ENCODE measurements around the gene C16orf95.

Gene C16orf95

GRCh38 chr16:87311387-87311786, 5.8 kb downstream of the C16orf95 start:
- DNase-seq: no peak

GRCh38 chr16:87310610-87311009, 6.6 kb downstream of the C16orf95 start:
- DNase-seq: no peak

GRCh38 chr16:87309620-87310525, 7.3 kb downstream of the C16orf95 start:
- no peak for DNase-seq

GRCh38 chr16:87308826-87309225, 8.4 kb downstream of the C16orf95 start:
- DNase-seq: no peak

GRCh38 chr16:87306516-87306915, 10.7 kb downstream of the C16orf95 start:
- DNase-seq: no peak

- no peak for DNase-seq
Observed at GRCh38 chr16:87305505-87306391, 11.4 kb downstream of the C16orf95 start.

GRCh38 chr16:87304951-87305350, 12.2 kb downstream of the C16orf95 start:
- no peak for DNase-seq

GRCh38 chr16:87303962-87304521, 13.2 kb downstream of the C16orf95 start:
- DNase-seq: no peak

GRCh38 chr16:87303431-87303930, 13.7 kb downstream of the C16orf95 start:
- DNase-seq: no peak

GRCh38 chr16:87298857-87299465, 18.2 kb downstream of the C16orf95 start:
- DNase-seq: no peak

- DNase-seq: no peak
Observed at GRCh38 chr16:87297918-87298631, 19.1 kb downstream of the C16orf95 start.

GRCh38 chr16:87297407-87297806, 19.8 kb downstream of the C16orf95 start:
- no peak for DNase-seq

GRCh38 chr16:87295661-87296531, 21.3 kb downstream of the C16orf95 start:
- no peak for DNase-seq

GRCh38 chr16:87295259-87295658, 21.9 kb downstream of the C16orf95 start:
- DNase-seq: no peak

GRCh38 chr16:87293990-87294389, 23.2 kb downstream of the C16orf95 start:
- DNase-seq: no peak

- no peak for DNase-seq
Observed at GRCh38 chr16:87291944-87292343, 25.2 kb downstream of the C16orf95 start.

GRCh38 chr16:87288753-87289362, 28.3 kb downstream of the C16orf95 start:
- no peak for DNase-seq

- DNase-seq: no peak
Observed at GRCh38 chr16:87286839-87287626, 30.2 kb downstream of the C16orf95 start.

- DNase-seq: no peak
Observed at GRCh38 chr16:87284183-87284582, 33.0 kb downstream of the C16orf95 start.
